ENCODE measurements around the gene SH3BGRL.
"Not testable (repeated sequence)": the region's sequence is repeated elsewhere in the genome, so short reads cannot be mapped to it uniquely, and the experiment has no call there.

Gene SH3BGRL

GRCh38 chrX:81259020-81259713 is 57.3 kb downstream of the SH3BGRL start:
- no peak for DNase-seq (ENCODE audit: extremely low read depth in 1 of 2, low read depth in 1 of 2)

GRCh38 chrX:81259714-81260395 is 58.0 kb downstream of the SH3BGRL start:
- DNase-seq (ENCODE audit: extremely low read depth in 1 of 2, low read depth in 1 of 2) = no peak

GRCh38 chrX:81261576-81261975 is 59.7 kb downstream of the SH3BGRL start:
- DNase-seq (ENCODE audit: extremely low read depth in 1 of 2, low read depth in 1 of 2) = no peak

GRCh38 chrX:81263059-81263458 is 61.2 kb downstream of the SH3BGRL start:
- no peak for DNase-seq (ENCODE audit: extremely low read depth in 1 of 2, low read depth in 1 of 2)

GRCh38 chrX:81278616-81279015 is 76.7 kb downstream of the SH3BGRL start:
- DNase-seq (ENCODE audit: extremely low read depth in 1 of 2, low read depth in 1 of 2) = no peak

- DNase-seq (ENCODE audit: extremely low read depth in 1 of 2, low read depth in 1 of 2) = no peak
These were observed 78.2 kb downstream of the SH3BGRL start for GRCh38 chrX:81280148-81280547.

GRCh38 chrX:81286075-81286474 is 84.2 kb downstream of the SH3BGRL start:
- DNase-seq (ENCODE audit: extremely low read depth in 1 of 2, low read depth in 1 of 2) = no peak

GRCh38 chrX:81286608-81287007 is 84.7 kb downstream of the SH3BGRL start:
- no peak for DNase-seq (ENCODE audit: extremely low read depth in 1 of 2, low read depth in 1 of 2)

- no peak for DNase-seq (ENCODE audit: extremely low read depth in 1 of 2, low read depth in 1 of 2)
These were observed 90.1 kb downstream of the SH3BGRL start for GRCh38 chrX:81291996-81292395.

GRCh38 chrX:81294101-81294500 is 92.2 kb downstream of the SH3BGRL start:
- DNase-seq (ENCODE audit: extremely low read depth in 1 of 2, low read depth in 1 of 2) = no peak

GRCh38 chrX:81301877-81302276 is 100.0 kb downstream of the SH3BGRL start:
- DNase-seq (ENCODE audit: extremely low read depth in 1 of 2, low read depth in 1 of 2) = no peak

- DNase-seq (ENCODE audit: extremely low read depth in 1 of 2, low read depth in 1 of 2) = no peak
These were observed 102.7 kb downstream of the SH3BGRL start for GRCh38 chrX:81304563-81304962.

- DNase-seq (ENCODE audit: extremely low read depth in 1 of 2, low read depth in 1 of 2) = no peak
These were observed 103.3 kb downstream of the SH3BGRL start for GRCh38 chrX:81305240-81305639.

- no peak for DNase-seq (ENCODE audit: extremely low read depth in 1 of 2, low read depth in 1 of 2)
These were observed 106.4 kb downstream of the SH3BGRL start for GRCh38 chrX:81308086-81308829.

GRCh38 chrX:81316163-81316562 is 114.3 kb downstream of the SH3BGRL start:
- no peak for DNase-seq (ENCODE audit: extremely low read depth in 1 of 2, low read depth in 1 of 2)

GRCh38 chrX:81331653-81332052 is 129.8 kb downstream of the SH3BGRL start:
- not testable (repeated sequence) for DNase-seq (ENCODE audit: extremely low read depth in 1 of 2, low read depth in 1 of 2)

- no peak for DNase-seq (ENCODE audit: extremely low read depth in 1 of 2, low read depth in 1 of 2)
These were observed 134.7 kb downstream of the SH3BGRL start for GRCh38 chrX:81336455-81337152.

- DNase-seq (ENCODE audit: extremely low read depth in 1 of 2, low read depth in 1 of 2) = no peak
These were observed 135.9 kb downstream of the SH3BGRL start for GRCh38 chrX:81337805-81338204.

- DNase-seq (ENCODE audit: extremely low read depth in 1 of 2, low read depth in 1 of 2) = no peak
These were observed 137.0 kb downstream of the SH3BGRL start for GRCh38 chrX:81338924-81339323.

GRCh38 chrX:81345296-81345695 is 143.4 kb downstream of the SH3BGRL start:
- not testable (repeated sequence) for DNase-seq (ENCODE audit: extremely low read depth in 1 of 2, low read depth in 1 of 2)
